Measurements from ENCODE around the gene TTF2. TPM values are rescaled to one million over a fixed set of nuclear protein-coding genes. Genes with fewer than 3 reads are reported as not detected.

TTF2 gene
- total and polyA plus RNA-seq, 2 experiments from 2014 or later = 84.7 to 85.4 TPM

GRCh38 chr1:117026361-117026760, 33.8 kb upstream of the TTF2 start (continued):
- TF ChIP-seq ZNF462 (CRISPR knock-in tag; IDR thresholded peaks at IDR 0.05) (no peak), EZH2phosphoT487 (IDR thresholded peaks at IDR 0.05; ENCODE audit: unreplicated experiment) (no peak)

- no peaks in the 10 kb centered on the region for H3F3A ChIP-seq (replicated peaks; ENCODE audit: low read depth)
- H3K4me1 ChIP-seq (ENCODE audit: insufficient read depth) = no peaks in the 10 kb centered on the region
- no peaks in the 10 kb centered on the region for H3K27me3 ChIP-seq (ENCODE audit: insufficient read depth)
- no peak for TF ChIP-seq ZNF331 (CRISPR knock-in tag; IDR thresholded peaks at IDR 0.05; ENCODE audit: low read depth)
- no peak for TF ChIP-seq CREB1 (CRISPR knock-in tag; IDR thresholded peaks at IDR 0.05; ENCODE audit: low read depth)
- TF ChIP-seq ZNF462 (CRISPR knock-in tag; IDR thresholded peaks at IDR 0.05) = no peak
- TF ChIP-seq EZH2phosphoT487 (IDR thresholded peaks at IDR 0.05; ENCODE audit: unreplicated experiment) = no peak
- H3K4me2 ChIP-seq = no peak overlapping the region
- H3K4me3 ChIP-seq = no peak overlapping the region
- no peaks in the 10 kb centered on the region for H4K20me1 ChIP-seq (replicated peaks; ENCODE audit: insufficient read depth)
- no peaks in the 10 kb centered on the region for H3K9me2 ChIP-seq (ENCODE audit: insufficient read depth)
- no peaks in the 10 kb centered on the region for H3K79me2 ChIP-seq (replicated peaks; ENCODE audit: insufficient read depth)
- Mint-ChIP-seq H3K4me1 (peaks cover 2% of the 10 kb centered on the region; the same call in 1 of the 3 replicates), H3K9me3 (no peaks in the 10 kb centered on the region; the same call in 2 of the 3 replicates), H3K27me3 (ENCODE audit: insufficient read depth, low read depth, poor library complexity) (no peaks in the 10 kb centered on the region), H3K36me3 (ENCODE audit: low read depth) (no peaks in the 10 kb centered on the region), H3K4me3 (no peak overlapping the region), H3K27ac (no peak overlapping the region)
- H3K27ac ChIP-seq (ENCODE audit: low read depth) = no peak overlapping the region
- H2AFZ ChIP-seq = no peak overlapping the region
- no peak for ATAC-seq
- DNase-seq (ENCODE audit: low spot score) = no peak
- no peaks in the 10 kb centered on the region for H3K36me3 ChIP-seq (ENCODE audit: insufficient read depth)
These were observed 30.4 kb upstream of the TTF2 start for GRCh38 chr1:117029685-117030084.
